HEK293 (cell line): ENCODE measurements around the gene ADAMTS17.

Experiments used
- AEBP2 ChIP-seq: fragments of 450-650 bp; formaldehyde crosslinking; IDR thresholded peaks from 2 replicates; pipeline ENCODE4 v1.5.1; 2016; ENCODE audit warnings: missing biosample characterization, missing genetic modification characterization, borderline replicate concordance
- BCL6B ChIP-seq: fragments of 450-650 bp; formaldehyde crosslinking; IDR thresholded peaks from 2 replicates; pipeline ENCODE4 v1.5.1; 2017; ENCODE audit warnings: missing biosample characterization, missing genetic modification characterization
- FEZF1 ChIP-seq: fragments of 450-650 bp; formaldehyde crosslinking; IDR thresholded peaks from 2 replicates; pipeline ENCODE4 v1.5.1; 2016; ENCODE audit warnings: missing biosample characterization, missing genetic modification characterization
- GLIS1 ChIP-seq: fragments of 450-650 bp; formaldehyde crosslinking; IDR thresholded peaks from 2 replicates; pipeline ENCODE4 v1.5.1; 2016; ENCODE audit warnings: missing biosample characterization, missing genetic modification characterization
- HOXA7 ChIP-seq: sonication (generic); formaldehyde crosslinking; IDR thresholded peaks from 2 replicates; pipeline ENCODE4 v1.8.1; 2022; ENCODE audit warnings: missing genetic modification reagents, borderline replicate concordance
- MYNN ChIP-seq: fragments of 450-650 bp; formaldehyde crosslinking; IDR thresholded peaks from 2 replicates; pipeline ENCODE4 v1.5.1; 2016; ENCODE audit warnings: missing biosample characterization, missing genetic modification characterization, borderline replicate concordance
- OSR2 ChIP-seq: fragments of 450-650 bp; formaldehyde crosslinking; IDR thresholded peaks from 2 replicates; pipeline ENCODE4 v1.5.1; 2016; ENCODE audit warnings: missing biosample characterization, missing genetic modification characterization
- PRDM10 ChIP-seq: fragments of 450-650 bp; formaldehyde crosslinking; IDR thresholded peaks from 2 replicates; pipeline ENCODE4 v1.5.1; 2016; ENCODE audit warnings: missing biosample characterization, missing genetic modification characterization
- SALL2 ChIP-seq: fragments of 450-650 bp; formaldehyde crosslinking; IDR thresholded peaks from 2 replicates; pipeline ENCODE4 v1.5.0; 2017; ENCODE audit warnings: missing biosample characterization, mild to moderate bottlenecking, missing genetic modification characterization, borderline replicate concordance
- SCRT1 ChIP-seq: fragments of 450-650 bp; formaldehyde crosslinking; IDR thresholded peaks from 2 replicates; pipeline ENCODE4 v1.5.1; 2016; ENCODE audit warnings: missing biosample characterization, missing genetic modification characterization, borderline replicate concordance
- SP3 ChIP-seq: fragments of 450-650 bp; formaldehyde crosslinking; IDR thresholded peaks from 2 replicates; pipeline ENCODE4 v1.5.1; 2016; ENCODE audit warnings: missing biosample characterization, missing genetic modification characterization
- ZBTB44 ChIP-seq: fragments of 450-650 bp; IDR thresholded peaks from 2 replicates; pipeline ENCODE4 v1.5.1; 2018; ENCODE audit warnings: missing biosample characterization, mild to moderate bottlenecking, missing genetic modification characterization
- ZBTB48 ChIP-seq: fragments of 450-650 bp; formaldehyde crosslinking; IDR thresholded peaks from 2 replicates; pipeline ENCODE4 v1.5.1; 2016; ENCODE audit warnings: missing biosample characterization, missing genetic modification characterization
- ZFP69B ChIP-seq: fragments of 450-650 bp; formaldehyde crosslinking; IDR thresholded peaks from 2 replicates; pipeline ENCODE4 v1.5.1; 2016; ENCODE audit warnings: missing biosample characterization, missing genetic modification characterization
- ZNF155 ChIP-seq: fragments of 450-650 bp; formaldehyde crosslinking; IDR thresholded peaks from 2 replicates; pipeline ENCODE4 v1.5.1; 2016; ENCODE audit warnings: missing biosample characterization, missing genetic modification characterization
- ZNF239 ChIP-seq: fragments of 450-650 bp; formaldehyde crosslinking; IDR thresholded peaks from 2 replicates; pipeline ENCODE4 v1.5.1; 2016; ENCODE audit warnings: missing biosample characterization, missing genetic modification characterization
- ZNF280D ChIP-seq: fragments of 450-650 bp; formaldehyde crosslinking; IDR thresholded peaks from 2 replicates; pipeline ENCODE4 v1.5.1; 2016; ENCODE audit warnings: missing biosample characterization, missing genetic modification characterization
- ZNF311 ChIP-seq: fragments of 450-650 bp; formaldehyde crosslinking; IDR thresholded peaks from 2 replicates; pipeline ENCODE4 v1.5.1; 2017; ENCODE audit warnings: missing biosample characterization, missing genetic modification characterization, borderline replicate concordance
- ZNF335 ChIP-seq: fragments of 450-650 bp; formaldehyde crosslinking; conservative IDR thresholded peaks from 2 replicates; pipeline ENCODE4 v1.5.1; 2016; ENCODE audit warnings: missing biosample characterization, missing genetic modification characterization
- ZNF510 ChIP-seq: fragments of 450-650 bp; formaldehyde crosslinking; IDR thresholded peaks from 2 replicates; pipeline ENCODE4 v1.5.1; 2018; ENCODE audit warnings: mild to moderate bottlenecking, missing genetic modification characterization, missing biosample characterization; ENCODE audit not compliant: insufficient replicate concordance
- ZNF530 ChIP-seq: fragments of 450-650 bp; formaldehyde crosslinking; IDR thresholded peaks from 2 replicates; pipeline ENCODE4 v1.5.1; 2016; ENCODE audit warnings: low read depth, missing biosample characterization, missing genetic modification characterization
- ZNF600 ChIP-seq: fragments of 450-650 bp; formaldehyde crosslinking; IDR thresholded peaks from 2 replicates; pipeline ENCODE4 v1.5.1; 2016; ENCODE audit warnings: missing biosample characterization, missing genetic modification characterization
- ZNF701 ChIP-seq: fragments of 450-650 bp; formaldehyde crosslinking; IDR thresholded peaks from 2 replicates; pipeline ENCODE4 v1.5.1; 2016; ENCODE audit warnings: missing biosample characterization, missing genetic modification characterization
- ZNF76 ChIP-seq: fragments of 450-650 bp; formaldehyde crosslinking; IDR thresholded peaks from 2 replicates; pipeline ENCODE4; 2016; ENCODE audit warnings: low read depth, missing biosample characterization, missing genetic modification characterization, borderline replicate concordance
- ZNF843 ChIP-seq: fragments of 450-650 bp; formaldehyde crosslinking; IDR thresholded peaks from 2 replicates; pipeline ENCODE4 v1.5.1; 2016; ENCODE audit warnings: missing biosample characterization, missing genetic modification characterization
- ZXDB ChIP-seq: fragments of 450-650 bp; formaldehyde crosslinking; IDR thresholded peaks from 2 replicates; pipeline ENCODE4 v1.5.1; 2016; ENCODE audit warnings: missing biosample characterization, missing genetic modification characterization

ADAMTS17 gene

GRCh38 chr15:100234158-100235029 lies 107.4 kb downstream of the ADAMTS17 start (continued):
- no peak for TF ChIP-seq ZNF280D (tag by site-specific recombination)
- peak; percentile 73; the same call in 1 of the 2 replicates for TF ChIP-seq ZBTB44
- TF ChIP-seq ZXDB (tag by site-specific recombination): 0 out of 2 replicates have a peak, but pooled peaks have one; percentile 48
- peak; percentile 88 for TF ChIP-seq BCL6B (tag by site-specific recombination)
- no peak for TF ChIP-seq SALL2 (tag by site-specific recombination)
- peak; percentile 32; the same call in 1 of the 2 replicates for TF ChIP-seq ZNF600
- TF ChIP-seq ZNF239 (tag by site-specific recombination): no peak
- peak; percentile 80 for TF ChIP-seq ZNF335 (tag by site-specific recombination)
- peak; percentile 79; the same call in 1 of the 2 replicates for TF ChIP-seq ZNF530 (tag by site-specific recombination)
- no peak for TF ChIP-seq ZNF311
- no peak for TF ChIP-seq MYNN
- TF ChIP-seq FEZF1 (tag by site-specific recombination): peak; percentile 79
- peak; percentile 41; the same call in 1 of the 2 replicates for TF ChIP-seq ZFP69B
- no peak for TF ChIP-seq ZNF155 (tag by site-specific recombination)
- TF ChIP-seq ZNF843 (tag by site-specific recombination): peak; percentile 38; the same call in 1 of the 2 replicates
- peak; percentile 96 for TF ChIP-seq GLIS1 (tag by site-specific recombination)
- no peak for TF ChIP-seq AEBP2
- TF ChIP-seq PRDM10 (tag by site-specific recombination): peak; percentile 65
- no peak for TF ChIP-seq SP3 (tag by site-specific recombination)
- peak; percentile 31; the same call in 1 of the 2 replicates for TF ChIP-seq ZBTB48 (tag by site-specific recombination)
- no peak for TF ChIP-seq HOXA7
- TF ChIP-seq ZNF76 (tag by site-specific recombination): no peak
- no peak for TF ChIP-seq SCRT1
- peak; percentile 71 for TF ChIP-seq OSR2 (tag by site-specific recombination)
- TF ChIP-seq ZNF510 (tag by site-specific recombination): peak; percentile 59
- no peak for TF ChIP-seq ZNF701 (tag by site-specific recombination)
